ENCODE results near the gene IL22RA1. TPM values are rescaled to one million over a fixed set of nuclear protein-coding genes. Genes with fewer than 3 reads are reported as not detected.

The IL22RA1 gene
- total and polyA plus RNA-seq, 9 of the 15 experiments (the other 6 are each of a cell fraction or from before 2014, with no cell fraction given): not detected

DNA sequence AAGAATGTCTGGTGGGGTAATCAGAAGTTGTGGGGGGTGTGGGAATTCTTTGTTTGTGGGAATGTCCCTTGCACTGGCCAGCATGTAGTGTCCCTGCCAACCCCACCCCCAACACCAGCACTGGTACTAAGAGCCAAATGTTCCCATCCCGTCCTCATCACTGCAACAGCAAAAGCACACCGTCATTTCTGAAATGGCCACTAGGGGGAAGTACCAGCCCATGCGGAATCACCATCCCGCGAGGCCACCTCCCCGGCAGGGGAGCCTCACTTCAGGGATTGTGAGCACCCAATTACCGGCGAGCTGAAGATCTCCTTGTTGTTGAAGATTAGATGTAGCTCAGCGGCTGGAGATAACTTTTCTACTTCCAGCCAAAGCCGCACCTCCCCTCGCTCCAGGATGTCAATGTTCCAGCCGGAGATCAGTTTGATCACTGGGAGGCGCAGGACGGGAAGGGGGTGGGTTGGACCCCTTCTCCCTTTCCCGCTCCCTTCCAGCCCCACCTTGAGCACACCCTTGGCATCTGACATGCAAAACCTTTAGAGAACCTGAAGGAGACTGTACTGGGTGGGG is 72.0 kb downstream of the IL22RA1 start (continued):
- TF ChIP-seq BMI1 (IDR thresholded peaks at IDR 0.05; ENCODE audit: low read length) (no peak), PTTG1 (tag; IDR thresholded peaks at IDR 0.05; ENCODE audit: low read depth) (no peak), COPS2 (conservative IDR thresholded peaks at IDR 0.05) (no peak), ZNF165 (CRISPR knock-in tag; IDR thresholded peaks at IDR 0.05; ENCODE audit: borderline replicate concordance) (no peak), ZNF175 (CRISPR knock-in tag; IDR thresholded peaks at IDR 0.05; ENCODE audit: low read depth) (no peak), SRSF1 (IDR thresholded peaks at IDR 0.05; ENCODE audit: low read depth, low read length) (no peak), ZNF644 (tag; IDR thresholded peaks at IDR 0.05; ENCODE audit: low read depth) (no peak), RUNX1 (IDR thresholded peaks at IDR 0.05; ENCODE audit: low read depth) (no peak), XRCC5 (IDR thresholded peaks at IDR 0.05; ENCODE audit: low read depth, low read length) (0 out of 2 replicates have a peak, but pooled peaks have one; percentile 29), PHTF2 (CRISPR knock-in tag; IDR thresholded peaks at IDR 0.05) (no peak), SIN3B (IDR thresholded peaks at IDR 0.05; ENCODE audit: low read depth) (no peak), KAT8 (IDR thresholded peaks at IDR 0.05; ENCODE audit: low read depth) (no peak), FOXK2 (conservative IDR thresholded peaks at IDR 0.05 in 1 of 2, IDR thresholded peaks at IDR 0.05 in 1 of 2; ENCODE audit: low read depth in 2 of 2) (no peak), RB1 (IDR thresholded peaks at IDR 0.05; ENCODE audit: low read depth) (peak; percentile 67; the same call in 1 of the 2 replicates), CCAR2 (IDR thresholded peaks at IDR 0.05; ENCODE audit: low read depth, low read length) (no peak), MCM5 (IDR thresholded peaks at IDR 0.05; ENCODE audit: low read depth) (no peak), JUND (IDR thresholded peaks at IDR 0.05; ENCODE audit: borderline replicate concordance, low read depth, low read length) (peak; percentile 38; the same call in 1 of the 2 replicates), JUND (tag; IDR thresholded peaks at IDR 0.05; ENCODE audit: borderline replicate concordance, low read depth, low read length) (no peak; the same call in 2 of the 3 replicates), NRF1 (conservative IDR thresholded peaks at IDR 0.05 in 1 of 2, IDR thresholded peaks at IDR 0.05 in 1 of 2) (no peak), ZNF133 (CRISPR knock-in tag; IDR thresholded peaks at IDR 0.05) (no peak)
- TF ChIP-seq, protein P1, sequence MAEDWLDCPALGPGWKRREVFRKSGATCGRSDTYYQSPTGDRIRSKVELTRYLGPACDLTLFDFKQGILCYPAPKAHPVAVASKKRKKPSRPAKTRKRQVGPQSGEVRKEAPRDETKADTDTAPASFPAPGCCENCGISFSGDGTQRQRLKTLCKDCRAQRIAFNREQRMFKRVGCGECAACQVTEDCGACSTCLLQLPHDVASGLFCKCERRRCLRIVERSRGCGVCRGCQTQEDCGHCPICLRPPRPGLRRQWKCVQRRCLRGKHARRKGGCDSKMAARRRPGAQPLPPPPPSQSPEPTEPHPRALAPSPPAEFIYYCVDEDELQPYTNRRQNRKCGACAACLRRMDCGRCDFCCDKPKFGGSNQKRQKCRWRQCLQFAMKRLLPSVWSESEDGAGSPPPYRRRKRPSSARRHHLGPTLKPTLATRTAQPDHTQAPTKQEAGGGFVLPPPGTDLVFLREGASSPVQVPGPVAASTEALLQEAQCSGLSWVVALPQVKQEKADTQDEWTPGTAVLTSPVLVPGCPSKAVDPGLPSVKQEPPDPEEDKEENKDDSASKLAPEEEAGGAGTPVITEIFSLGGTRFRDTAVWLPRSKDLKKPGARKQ (CRISPR knock-in tag; IDR thresholded peaks at IDR 0.05): no peak
- TF ChIP-seq, protein P2, sequence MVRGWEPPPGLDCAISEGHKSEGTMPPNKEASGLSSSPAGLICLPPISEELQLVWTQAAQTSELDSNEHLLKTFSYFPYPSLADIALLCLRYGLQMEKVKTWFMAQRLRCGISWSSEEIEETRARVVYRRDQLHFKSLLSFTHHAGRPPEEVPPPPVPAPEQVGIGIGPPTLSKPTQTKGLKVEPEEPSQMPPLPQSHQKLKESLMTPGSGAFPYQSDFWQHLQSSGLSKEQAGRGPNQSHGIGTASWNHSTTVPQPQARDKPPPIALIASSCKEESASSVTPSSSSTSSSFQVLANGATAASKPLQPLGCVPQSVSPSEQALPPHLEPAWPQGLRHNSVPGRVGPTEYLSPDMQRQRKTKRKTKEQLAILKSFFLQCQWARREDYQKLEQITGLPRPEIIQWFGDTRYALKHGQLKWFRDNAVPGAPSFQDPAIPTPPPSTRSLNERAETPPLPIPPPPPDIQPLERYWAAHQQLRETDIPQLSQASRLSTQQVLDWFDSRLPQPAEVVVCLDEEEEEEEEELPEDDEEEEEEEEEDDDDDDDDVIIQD (CRISPR knock-in tag; IDR thresholded peaks at IDR 0.05): no peak
- TF ChIP-seq, protein P3, sequence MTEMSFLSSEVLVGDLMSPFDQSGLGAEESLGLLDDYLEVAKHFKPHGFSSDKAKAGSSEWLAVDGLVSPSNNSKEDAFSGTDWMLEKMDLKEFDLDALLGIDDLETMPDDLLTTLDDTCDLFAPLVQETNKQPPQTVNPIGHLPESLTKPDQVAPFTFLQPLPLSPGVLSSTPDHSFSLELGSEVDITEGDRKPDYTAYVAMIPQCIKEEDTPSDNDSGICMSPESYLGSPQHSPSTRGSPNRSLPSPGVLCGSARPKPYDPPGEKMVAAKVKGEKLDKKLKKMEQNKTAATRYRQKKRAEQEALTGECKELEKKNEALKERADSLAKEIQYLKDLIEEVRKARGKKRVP (CRISPR knock-in tag; IDR thresholded peaks at IDR 0.05): no peak

All from K562 (cell line).